H9 (cell line): Measurements from ENCODE around the gene FAM53B. TPM values are rescaled to one million over a fixed set of nuclear protein-coding genes. Genes with fewer than 3 reads are reported as not detected.

Source experiments
- DNase-seq: peaks from one replicate; pipeline ENCODE4 v3.0.0-alpha.2; 2017
- H2AFZ ChIP-seq: one replicate; pipeline ENCODE4 v1.6.1; 2013; ENCODE audit warnings: mild to moderate bottlenecking, low read length, control low read depth, moderate library complexity
- H2AK5ac ChIP-seq: 2 replicates; pipeline ENCODE4 v1.6.1; 2013; ENCODE audit warnings: low read length, control low read depth, mixed read lengths; ENCODE audit not compliant: insufficient read length
- H2BK120ac ChIP-seq: one replicate; pipeline ENCODE4 v1.6.1; 2013; ENCODE audit warnings: low read depth, mild to moderate bottlenecking, low read length, control low read depth, inconsistent platforms; ENCODE audit not compliant: poor library complexity, severe bottlenecking
- H2BK12ac ChIP-seq: 2 replicates; pipeline ENCODE4 v1.6.1; 2013; ENCODE audit warnings: low read length, control low read depth, mixed read lengths, low read depth; ENCODE audit not compliant: insufficient read length
- H2BK15ac ChIP-seq: 2 replicates; pipeline ENCODE4 v1.6.1; 2013; ENCODE audit warnings: low read depth, low read length, control low read depth
- H2BK20ac ChIP-seq: one replicate; pipeline ENCODE4 v1.6.1; 2013; ENCODE audit warnings: low read depth, mild to moderate bottlenecking, low read length, control low read depth, inconsistent platforms; ENCODE audit not compliant: poor library complexity, severe bottlenecking
- H2BK5ac ChIP-seq: 2 replicates; pipeline ENCODE4 v1.6.1; 2013; ENCODE audit warnings: low read length, control low read depth, mixed read lengths; ENCODE audit not compliant: insufficient read length
- H3K14ac ChIP-seq: 2 replicates; pipeline ENCODE4 v1.6.1; 2013; ENCODE audit warnings: low read length, control low read depth; ENCODE audit not compliant: insufficient read depth
- H3K18ac ChIP-seq: 2 replicates; pipeline ENCODE4 v1.6.1; 2013; ENCODE audit warnings: low read depth, mild to moderate bottlenecking, mixed read lengths, low read length, control low read depth; ENCODE audit not compliant: insufficient read length
- H3K23ac ChIP-seq: 2 replicates; pipeline ENCODE4 v1.6.1; 2013; ENCODE audit warnings: low read length, control low read depth, mixed read lengths, low read depth; ENCODE audit not compliant: insufficient read length
- H3K23me2 ChIP-seq: 2 replicates; pipeline ENCODE4 v1.6.1; 2013; ENCODE audit warnings: low read depth, mild to moderate bottlenecking, mixed read lengths, low read length, control low read depth; ENCODE audit not compliant: insufficient read length, poor library complexity, severe bottlenecking
- H3K27ac ChIP-seq: 2 replicates; pipeline ENCODE4 v1.5.1; 2013; ENCODE audit warnings: low read length, control low read depth, mixed read lengths, low read depth; ENCODE audit not compliant: insufficient read length
- H3K27me3 ChIP-seq: 2 replicates; pipeline ENCODE4 v1.6.1; 2013; ENCODE audit warnings: low read length, control low read depth, inconsistent platforms; ENCODE audit not compliant: insufficient read depth
- H3K4ac ChIP-seq: 2 replicates; pipeline ENCODE4 v1.6.1; 2013; ENCODE audit warnings: low read depth, mild to moderate bottlenecking, control low read depth, inconsistent platforms, low read length, moderate library complexity
- H3K4me1 ChIP-seq: 2 replicates; pipeline ENCODE4 v1.6.1; 2013; ENCODE audit warnings: low read length, control low read depth, inconsistent platforms; ENCODE audit not compliant: insufficient read depth
- H3K4me2 ChIP-seq: 2 replicates; pipeline ENCODE4 v1.6.1; 2013; ENCODE audit warnings: low read length, control low read depth, mixed read lengths; ENCODE audit not compliant: insufficient read length, insufficient read depth
- H3K56ac ChIP-seq: 2 replicates; pipeline ENCODE4 v1.6.1; 2013; ENCODE audit warnings: low read depth, mild to moderate bottlenecking, mixed read lengths, low read length, control low read depth; ENCODE audit not compliant: insufficient read length
- H3K79me1 ChIP-seq: 2 replicates; pipeline ENCODE4 v1.6.1; 2013; ENCODE audit warnings: low read depth, mild to moderate bottlenecking, moderate library complexity, low read length, control low read depth, inconsistent platforms; ENCODE audit not compliant: insufficient read depth, poor library complexity, severe bottlenecking
- H3K79me2 ChIP-seq: 2 replicates; pipeline ENCODE4 v1.6.1; 2013; ENCODE audit warnings: low read length, control low read depth, inconsistent platforms; ENCODE audit not compliant: insufficient read depth
- H3K9ac ChIP-seq: 2 replicates; pipeline ENCODE4 v1.6.1; 2013; ENCODE audit warnings: low read length, control low read depth, mixed read lengths; ENCODE audit not compliant: insufficient read length; ENCODE audit errors: extremely low read depth
- H3K9me3 ChIP-seq: one replicate; pipeline ENCODE4 v1.6.1; 2013; ENCODE audit warnings: low read depth, low read length, inconsistent platforms; ENCODE audit not compliant: control insufficient read depth
- H3T11ph ChIP-seq: one replicate; pipeline ENCODE4 v1.6.1; 2013; ENCODE audit warnings: mild to moderate bottlenecking, low read length, control low read depth, inconsistent platforms
- H4K20me1 ChIP-seq: one replicate; pipeline ENCODE4 v1.6.1; 2013; ENCODE audit not compliant: control insufficient read depth, insufficient read length, insufficient read depth
- H4K5ac ChIP-seq: 2 replicates; pipeline ENCODE4 v1.6.1; 2013; ENCODE audit warnings: low read depth, mild to moderate bottlenecking, mixed read lengths, low read length, control low read depth; ENCODE audit not compliant: insufficient read length
- H4K8ac ChIP-seq: replicated peaks from 2 replicates; pipeline ENCODE4 v1.6.1; 2013; ENCODE audit warnings: low read length, control low read depth, mixed read lengths, low read depth; ENCODE audit not compliant: insufficient read length
- H4K91ac ChIP-seq: 2 replicates; pipeline ENCODE4 v1.6.1; 2013; ENCODE audit warnings: low read depth, mild to moderate bottlenecking, moderate library complexity, mixed read lengths, low read length, control low read depth; ENCODE audit not compliant: insufficient read length
- H3K27ac Mint-ChIP-seq, 3 experiments: 2 replicates in 2 of 3; 3 replicates in 1 of 3; pipeline ENCODE4 v1.8.0; 2020 to 2021; ENCODE audit warnings: mixed read lengths in 3 of 3, mild to moderate bottlenecking in 1 of 3, moderate library complexity in 1 of 3
- H3K27me3 Mint-ChIP-seq: 2 replicates; pipeline ENCODE4 v1.8.0; 2021; ENCODE audit warnings: low read depth, mild to moderate bottlenecking, moderate library complexity, mixed read lengths
- H3K36me3 Mint-ChIP-seq, 3 experiments: 2 replicates in 2 of 3; 3 replicates in 1 of 3; pipeline ENCODE4 v1.8.0; 2020 to 2021; ENCODE audit warnings: low read depth in 3 of 3, mixed read lengths in 3 of 3; ENCODE audit not compliant: insufficient read depth in 1 of 3
- H3K4me1 Mint-ChIP-seq, 2 experiments: 2 replicates each; pipeline ENCODE4 v1.8.0; 2020; ENCODE audit warnings: mixed read lengths in 2 of 2
- H3K4me3 Mint-ChIP-seq, 2 experiments: 2 replicates in 1 of 2; 3 replicates in 1 of 2; pipeline ENCODE4 v1.8.0; 2020 to 2021; ENCODE audit warnings: mild to moderate bottlenecking in 2 of 2, mixed read lengths in 2 of 2, moderate library complexity in 1 of 2
- H3K9me3 Mint-ChIP-seq, 2 experiments: 2 replicates in 1 of 2; 3 replicates in 1 of 2; pipeline ENCODE4 v1.8.0; 2020; ENCODE audit warnings: mild to moderate bottlenecking in 2 of 2, mixed read lengths in 2 of 2, moderate library complexity in 1 of 2
- CTCF ChIP-seq: fragments of 200-600 bp; sonication (generic); conservative IDR thresholded peaks from 3 replicates; pipeline ENCODE4 v1.8.0; 2021; ENCODE audit warnings: antibody characterized with exemption, mild to moderate bottlenecking
- WGBS: extraction: QIAGEN DNeasy Blood & Tissue Kit; methylation state at CpG from one replicate; pipeline ENCODE4 v1.1.7; 2013; ENCODE audit warnings: missing lambda C conversion rate, low lambda C conversion rate, mixed read lengths; ENCODE audit not compliant: insufficient read length; ENCODE audit errors: extremely low coverage; 5-methylcytosine and 5-hydroxymethylcytosine counted together
- total RNA-seq: library from RNA; stranded (reverse); gene quantifications from 2 replicates; pipeline ENCODE4 v1.2.1, GENCODE V29; 2021

FAM53B gene
- total RNA-seq, 1 experiment from 2014 or later = 11.5 TPM

GRCh38 chr10:124629415-124629814 is 114.8 kb downstream of the FAM53B start:
- H3K9me3 ChIP-seq = no peaks in the 10 kb centered on the region
- no peak overlapping the region for H3K56ac ChIP-seq
- H3K27me3 ChIP-seq = no peaks in the 10 kb centered on the region
- no peak overlapping the region for H4K5ac ChIP-seq
- H3K27ac ChIP-seq = no peak overlapping the region
- H2BK5ac ChIP-seq = no peak overlapping the region
- DNase-seq = no peak
- peaks cover 3% of the 10 kb centered on the region; the same call in 1 of the 2 replicates for H3K4me1 ChIP-seq
- H4K91ac ChIP-seq = no peak overlapping the region
- TF ChIP-seq CTCF = no peak
- no peak overlapping the region for H2BK20ac ChIP-seq
- H3K4ac ChIP-seq = no peak overlapping the region
- no peaks in the 10 kb centered on the region for H3K23me2 ChIP-seq
- no peak overlapping the region for H3T11ph ChIP-seq
- Mint-ChIP-seq H3K4me1 (peaks cover 28 to 32% of the 10 kb centered on the region in 2 experiments), H3K4me3 (0 out of 5 replicates have a peak overlapping the region, but pooled peaks of 1 of the 2 experiments have one; percentile 3), H3K27me3 (peaks cover 1% of the 10 kb centered on the region; the same call in 1 of the 2 replicates), H3K27ac (peak overlapping the region; percentile 25 to 75 (median 38); a peak in 2 of 7 replicates), H3K9me3 (0 out of 5 replicates have a peak, but pooled peaks cover 0 to under 1% of the 10 kb centered on the region in 2 experiments), H3K36me3 (peaks cover 0 to 3% (median under 1%) of the 10 kb centered on the region in 3 experiments; a peak in 4 of 7 replicates)
- no peaks in the 10 kb centered on the region for H3K79me2 ChIP-seq
- H3K79me1 ChIP-seq = no peaks in the 10 kb centered on the region
- no peak overlapping the region for H2BK15ac ChIP-seq
- no peak overlapping the region for H2BK12ac ChIP-seq
- no peak overlapping the region for H3K23ac ChIP-seq
- no peak overlapping the region for H3K18ac ChIP-seq
- H2AK5ac ChIP-seq = no peak overlapping the region
- H4K8ac ChIP-seq = no peak overlapping the region
- H3K14ac ChIP-seq = peak overlapping the region; percentile 19; the same call in 1 of the 2 replicates
- no peak overlapping the region for H3K9ac ChIP-seq
- no peak overlapping the region for H2BK120ac ChIP-seq
- H2AFZ ChIP-seq = no peak overlapping the region
- no peaks in the 10 kb centered on the region for H4K20me1 ChIP-seq
- no peak overlapping the region for H3K4me2 ChIP-seq
- no CpG with 5 or more reads among the region's 6 CpGs for WGBS
